Measurements from ENCODE around the gene MAB21L4. TPM values are rescaled to one million over a fixed set of nuclear protein-coding genes. Genes with fewer than 3 reads are reported as not detected.

MAB21L4 gene
- total and polyA plus RNA-seq, 9 donors = 0.04 to 0.48 (median 0.23) TPM; not detected in 4

DNA sequence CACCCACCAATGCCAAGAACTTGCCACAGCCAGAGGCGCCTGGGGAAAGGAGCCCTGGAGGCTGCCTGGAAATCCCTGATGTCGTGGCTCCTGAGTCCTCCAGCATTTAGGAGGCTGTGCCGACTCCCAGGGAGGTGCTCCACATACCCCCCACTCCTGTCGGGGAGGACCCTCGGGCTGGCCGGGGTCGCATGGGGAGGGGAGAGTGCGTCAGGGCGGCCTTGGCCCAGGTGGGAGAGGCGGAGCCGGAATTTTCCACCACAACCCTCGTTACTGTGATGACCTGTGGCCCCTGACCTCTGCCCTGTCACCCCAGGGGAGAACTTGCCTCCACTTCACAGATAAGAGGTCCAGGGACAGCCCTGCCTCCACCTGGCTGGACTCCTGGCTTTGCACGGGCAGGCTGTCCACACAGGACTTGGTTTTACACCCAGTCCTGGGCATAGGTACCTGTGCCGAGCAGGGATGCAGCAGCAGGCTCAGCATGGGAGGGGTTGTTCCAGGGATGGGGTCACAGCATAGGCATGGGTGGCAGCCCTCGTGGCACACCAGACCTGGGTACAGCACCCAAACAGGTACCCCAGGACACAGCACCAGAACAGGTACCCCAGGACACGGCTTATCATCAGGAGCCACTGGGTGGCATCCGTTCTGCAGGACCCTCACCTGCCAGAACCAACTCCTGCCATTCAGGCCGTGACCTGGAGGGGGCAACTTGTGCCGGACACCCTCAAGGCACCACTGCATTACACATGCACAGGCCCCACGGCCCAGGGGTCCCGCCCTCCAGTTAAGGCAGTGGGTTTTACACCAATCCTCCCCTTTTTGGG lies 39.6 kb downstream of the MAB21L4 start:
- TF ChIP-seq EP300 (IDR thresholded peaks at IDR 0.05) (no peak), POLR2A (IDR thresholded peaks at IDR 0.05) (no peak)
- TF ChIP-seq, protein P1, sequence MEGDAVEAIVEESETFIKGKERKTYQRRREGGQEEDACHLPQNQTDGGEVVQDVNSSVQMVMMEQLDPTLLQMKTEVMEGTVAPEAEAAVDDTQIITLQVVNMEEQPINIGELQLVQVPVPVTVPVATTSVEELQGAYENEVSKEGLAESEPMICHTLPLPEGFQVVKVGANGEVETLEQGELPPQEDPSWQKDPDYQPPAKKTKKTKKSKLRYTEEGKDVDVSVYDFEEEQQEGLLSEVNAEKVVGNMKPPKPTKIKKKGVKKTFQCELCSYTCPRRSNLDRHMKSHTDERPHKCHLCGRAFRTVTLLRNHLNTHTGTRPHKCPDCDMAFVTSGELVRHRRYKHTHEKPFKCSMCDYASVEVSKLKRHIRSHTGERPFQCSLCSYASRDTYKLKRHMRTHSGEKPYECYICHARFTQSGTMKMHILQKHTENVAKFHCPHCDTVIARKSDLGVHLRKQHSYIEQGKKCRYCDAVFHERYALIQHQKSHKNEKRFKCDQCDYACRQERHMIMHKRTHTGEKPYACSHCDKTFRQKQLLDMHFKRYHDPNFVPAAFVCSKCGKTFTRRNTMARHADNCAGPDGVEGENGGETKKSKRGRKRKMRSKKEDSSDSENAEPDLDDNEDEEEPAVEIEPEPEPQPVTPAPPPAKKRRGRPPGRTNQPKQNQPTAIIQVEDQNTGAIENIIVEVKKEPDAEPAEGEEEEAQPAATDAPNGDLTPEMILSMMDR (IDR thresholded peaks at IDR 0.05) = no peak
- Histone ChIP-seq H3K9me3 (no peaks in the 10 kb centered on the region), H3K4me1 (ENCODE audit: insufficient read depth) (no peaks in the 10 kb centered on the region), H3K4me3 (no peak overlapping the region), H3K27me3 (no peaks in the 10 kb centered on the region), H3K36me3 (no peaks in the 10 kb centered on the region), H3K27ac (no peak overlapping the region)
- intact Hi-C loops (cut with DNase I) = loop anchor here in 2 of 4 donors (10.0 kb wide), 1 partner anchor 798 kb away; no protein-coding TSS in a partner anchor
- peak in 1 of 5 donors; percentile 34 for DNase-seq
- WGBS, 3 donors = 71 to 73% (median 71%) methylated on average over 14 to 21 of the region's 21 CpGs

DNA sequence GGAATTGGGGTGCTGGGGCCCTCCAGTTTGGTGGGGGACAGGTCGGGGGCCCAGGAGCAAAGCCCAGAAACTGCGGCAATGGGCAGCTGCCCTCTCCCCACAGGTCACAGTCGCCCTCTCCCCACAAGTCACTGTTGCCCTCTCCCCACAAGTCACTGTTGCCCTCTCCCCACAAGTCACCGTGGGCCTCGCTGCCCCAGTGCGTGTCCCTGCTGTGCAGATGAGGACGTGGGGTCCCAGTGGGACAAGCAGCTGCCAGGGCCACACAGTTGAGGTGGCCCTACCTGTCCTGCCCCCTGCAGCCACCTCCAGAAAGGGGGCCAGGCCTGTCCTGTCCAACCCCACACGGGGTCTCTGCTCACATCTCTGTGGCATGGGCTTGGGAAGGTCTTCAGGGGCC lies 40.3 kb downstream of the MAB21L4 start:
- no peaks in the 10 kb centered on the region for H3K36me3 ChIP-seq
- DNase-seq = no peak
- H3K27me3 ChIP-seq = no peaks in the 10 kb centered on the region
- no peak overlapping the region for H3K4me3 ChIP-seq
- intact Hi-C loops (cut with DNase I) = loop anchor here in 2 of 4 donors (10.0 kb wide), 1 partner anchor 799 kb away; no protein-coding TSS in a partner anchor
- 94 to 96% (median 95%) methylated on average over 8 of the region's 8 CpGs for WGBS, 3 donors
- no peak for TF ChIP-seq EP300 (IDR thresholded peaks at IDR 0.05)
- TF ChIP-seq POLR2A (IDR thresholded peaks at IDR 0.05) = no peak
- TF ChIP-seq, protein P1 (IDR thresholded peaks at IDR 0.05) = no peak
- no peaks in the 10 kb centered on the region for H3K4me1 ChIP-seq (ENCODE audit: insufficient read depth)
- no peak overlapping the region for H3K27ac ChIP-seq
- H3K9me3 ChIP-seq = no peaks in the 10 kb centered on the region

DNA sequence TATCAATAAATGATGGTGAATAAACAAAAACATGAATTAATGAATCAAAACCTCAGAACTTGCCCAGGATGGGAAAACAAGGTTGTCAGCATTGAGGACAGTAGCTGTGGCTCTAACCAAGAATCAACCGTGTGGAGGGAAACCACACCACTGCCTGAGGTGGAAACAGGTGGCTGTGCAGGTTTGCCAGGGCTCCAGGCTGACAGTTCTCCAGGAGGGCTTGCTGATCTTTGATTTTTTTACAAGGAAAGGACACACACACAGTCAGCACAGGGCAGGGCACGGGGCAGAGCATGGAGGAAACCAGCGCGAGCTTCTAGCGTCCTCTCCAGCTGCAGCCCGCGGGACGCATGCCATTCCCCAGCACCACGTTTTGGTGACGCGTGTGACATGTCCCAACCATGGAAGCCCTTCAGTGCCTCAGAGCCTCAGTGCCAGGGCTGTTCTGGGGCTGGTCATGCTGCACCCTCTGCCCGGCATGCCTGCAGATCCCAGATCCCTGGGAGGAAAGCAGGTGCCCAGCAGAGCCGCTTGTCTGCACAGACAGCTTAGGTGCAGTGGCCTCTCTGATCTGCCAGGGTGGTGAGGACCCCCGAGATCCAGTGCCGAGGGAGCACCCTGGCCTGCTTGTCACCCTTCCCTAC lies 43.2 kb downstream of the MAB21L4 start:
- peak in 1 of 5 donors; percentile 21 for DNase-seq
- Histone ChIP-seq H3K4me3 (no peak overlapping the region), H3K27ac (no peak overlapping the region), H3K27me3 (no peaks in the 10 kb centered on the region), H3K9me3 (no peaks in the 10 kb centered on the region), H3K36me3 (no peaks in the 10 kb centered on the region), H3K4me1 (ENCODE audit: insufficient read depth) (no peaks in the 10 kb centered on the region)
- 85 to 89% (median 85%) methylated on average over 15 of the region's 15 CpGs for WGBS, 3 donors
- no peak for TF ChIP-seq EP300 (IDR thresholded peaks at IDR 0.05)
- TF ChIP-seq, protein P1 (IDR thresholded peaks at IDR 0.05) = no peak
- TF ChIP-seq POLR2A (IDR thresholded peaks at IDR 0.05) = no peak
- intact Hi-C loops (cut with DNase I) = loop anchor here in 2 of 4 donors (10.0 kb wide), 1 partner anchor 802 kb away; no protein-coding TSS in a partner anchor

DNA sequence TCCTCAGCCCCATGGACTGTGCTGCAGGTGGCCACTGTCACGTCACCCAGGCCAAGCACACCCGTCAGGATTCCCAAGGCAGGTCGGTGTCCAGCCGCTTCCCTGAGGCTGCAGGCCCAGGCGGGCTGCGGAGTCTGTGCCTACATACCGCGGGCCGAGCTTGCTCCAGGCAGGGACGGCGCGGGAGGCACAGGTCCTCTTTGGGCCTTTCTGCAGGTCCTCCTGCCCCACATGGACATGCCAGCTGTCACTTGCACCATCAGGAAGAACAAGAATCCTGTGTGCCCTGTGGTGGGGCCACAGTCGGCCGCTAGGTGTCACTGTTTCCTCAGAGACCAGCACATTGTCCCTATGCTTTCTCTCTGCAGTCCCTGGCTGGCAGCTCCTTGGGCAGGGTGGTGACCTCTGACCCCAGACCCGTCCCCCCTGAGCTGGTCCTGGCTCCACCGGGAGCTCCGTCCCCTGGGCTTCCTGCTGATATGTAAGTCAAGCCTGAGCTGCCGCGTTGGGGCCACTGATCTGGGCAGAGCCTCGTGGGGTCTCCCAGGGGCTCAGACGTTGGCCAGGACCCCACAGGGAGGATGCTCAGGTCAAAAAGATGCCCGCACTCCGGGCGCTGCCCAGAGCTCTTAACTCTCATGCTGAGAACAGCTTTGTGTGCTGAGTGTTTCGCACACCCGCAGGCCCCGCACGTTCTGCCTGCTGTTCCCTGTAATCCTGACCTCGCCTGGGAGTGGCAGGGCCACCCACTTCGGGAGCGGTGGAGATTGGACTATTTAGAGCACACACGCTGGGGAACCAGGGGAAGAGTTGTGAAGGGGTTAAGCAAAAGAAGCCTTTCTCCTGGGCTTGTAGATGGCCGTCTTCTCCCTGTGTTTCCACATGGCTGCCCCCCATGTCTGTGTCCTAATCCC lies 44.6 kb downstream of the MAB21L4 start:
- intact Hi-C loops (cut with DNase I) = loop anchor here in 3 of 4 donors (2.0 to 10.0 kb wide), 2 partner anchors 803 to 807 kb away; no protein-coding TSS in a partner anchor
- peak; percentile 76 to 90 (median 89) for DNase-seq
- Histone ChIP-seq H3K27me3 (no peaks in the 10 kb centered on the region), H3K27ac (no peak overlapping the region), H3K4me1 (ENCODE audit: insufficient read depth) (no peaks in the 10 kb centered on the region), H3K4me3 (no peak overlapping the region), H3K36me3 (no peaks in the 10 kb centered on the region), H3K9me3 (no peaks in the 10 kb centered on the region)
- WGBS, 3 donors = 28 to 33% (median 30%) methylated on average over 31 to 33 of the region's 33 CpGs
- TF ChIP-seq, protein P1 (IDR thresholded peaks at IDR 0.05) = peak; percentile 84 to 98 (median 86)
- TF ChIP-seq EP300 (IDR thresholded peaks at IDR 0.05) = no peak
